ENCODE results near the gene PHF5A.
"Not testable (repeated sequence)": the region's sequence is repeated elsewhere in the genome, so short reads cannot be mapped to it uniquely, and the experiment has no call there.

DNA sequence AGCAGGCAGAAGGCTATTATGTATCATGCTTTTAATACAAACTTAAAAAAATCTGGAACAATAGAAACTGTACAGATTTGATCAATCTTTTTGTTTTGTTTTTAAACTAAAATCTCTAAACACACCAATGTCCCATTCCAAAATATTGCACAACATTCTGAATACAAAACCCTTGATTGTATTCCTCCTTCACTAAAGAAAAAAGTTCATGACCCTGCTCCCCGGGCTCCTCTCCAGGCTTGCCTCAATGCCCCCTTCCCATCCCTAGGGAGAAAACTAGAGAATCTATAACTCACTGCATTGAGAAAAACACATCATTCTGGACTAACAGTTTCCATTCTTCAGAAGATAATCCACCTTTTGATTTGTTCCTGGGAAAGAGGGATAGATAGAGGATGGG, 35.0 kb downstream of the PHF5A start:
- TF ChIP-seq, protein P1, sequence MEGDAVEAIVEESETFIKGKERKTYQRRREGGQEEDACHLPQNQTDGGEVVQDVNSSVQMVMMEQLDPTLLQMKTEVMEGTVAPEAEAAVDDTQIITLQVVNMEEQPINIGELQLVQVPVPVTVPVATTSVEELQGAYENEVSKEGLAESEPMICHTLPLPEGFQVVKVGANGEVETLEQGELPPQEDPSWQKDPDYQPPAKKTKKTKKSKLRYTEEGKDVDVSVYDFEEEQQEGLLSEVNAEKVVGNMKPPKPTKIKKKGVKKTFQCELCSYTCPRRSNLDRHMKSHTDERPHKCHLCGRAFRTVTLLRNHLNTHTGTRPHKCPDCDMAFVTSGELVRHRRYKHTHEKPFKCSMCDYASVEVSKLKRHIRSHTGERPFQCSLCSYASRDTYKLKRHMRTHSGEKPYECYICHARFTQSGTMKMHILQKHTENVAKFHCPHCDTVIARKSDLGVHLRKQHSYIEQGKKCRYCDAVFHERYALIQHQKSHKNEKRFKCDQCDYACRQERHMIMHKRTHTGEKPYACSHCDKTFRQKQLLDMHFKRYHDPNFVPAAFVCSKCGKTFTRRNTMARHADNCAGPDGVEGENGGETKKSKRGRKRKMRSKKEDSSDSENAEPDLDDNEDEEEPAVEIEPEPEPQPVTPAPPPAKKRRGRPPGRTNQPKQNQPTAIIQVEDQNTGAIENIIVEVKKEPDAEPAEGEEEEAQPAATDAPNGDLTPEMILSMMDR (IDR thresholded peaks at IDR 0.05): not testable (repeated sequence)
- TF ChIP-seq EZH2 (IDR thresholded peaks at IDR 0.05; ENCODE audit: borderline replicate concordance, insufficient read depth, low read depth, low read length, poor library complexity, severe bottlenecking): not testable (repeated sequence)
